Activated naive CD4-positive, alpha-beta T cell treated with anti-CD3 and anti-CD28 coated beads for 36 hours (primary cell): ENCODE measurements around the gene RTN4R. TPM values are rescaled to one million over a fixed set of nuclear protein-coding genes. Genes with fewer than 3 reads are reported as not detected.

ENCODE experiments used
- CTCF ChIA-PET: fragments of 350-600 bp; sonication (Branson Sonifier 250); formaldehyde crosslinking; loops from one replicate; lab custom pipeline; 2021; ENCODE audit warnings: antibody characterized with exemption; lab: Charles Lee
- DNase-seq: peaks from one replicate; pipeline ENCODE4 v3.0.0-alpha.2; 2020
- H3K27ac Mint-ChIP-seq: one replicate; pipeline ENCODE4 v1.8.0; 2021; ENCODE audit warnings: mild to moderate bottlenecking, mixed read lengths
- H3K27me3 Mint-ChIP-seq: one replicate; pipeline ENCODE4 v1.8.0; 2021; ENCODE audit warnings: low read depth, mixed read lengths
- H3K36me3 Mint-ChIP-seq: one replicate; pipeline ENCODE4 v1.8.0; 2021; ENCODE audit warnings: low read depth, mixed read lengths
- H3K4me1 Mint-ChIP-seq: one replicate; pipeline ENCODE4 v1.8.0; 2021; ENCODE audit warnings: low read depth, mixed read lengths
- H3K4me3 Mint-ChIP-seq: one replicate; pipeline ENCODE4 v1.8.0; 2021; ENCODE audit warnings: mild to moderate bottlenecking, moderate library complexity, mixed read lengths
- H3K9me3 Mint-ChIP-seq: one replicate; pipeline ENCODE4 v1.8.0; 2021; ENCODE audit warnings: mixed read lengths
- intact Hi-C: fragments of 100-400 bp; cut with micrococcal nuclease; formaldehyde crosslinking; loops from one replicate; pipeline ENCODE4 v1.15.1; 2023
- total RNA-seq, 2 experiments: library from RNA; stranded (reverse); gene quantifications; one replicate each; pipeline ENCODE4 v1.2.3, GENCODE V29; 2021

RTN4R gene
- total RNA-seq, 2 experiments from 2014 or later, result 2.1 to 2.5 TPM

DNA sequence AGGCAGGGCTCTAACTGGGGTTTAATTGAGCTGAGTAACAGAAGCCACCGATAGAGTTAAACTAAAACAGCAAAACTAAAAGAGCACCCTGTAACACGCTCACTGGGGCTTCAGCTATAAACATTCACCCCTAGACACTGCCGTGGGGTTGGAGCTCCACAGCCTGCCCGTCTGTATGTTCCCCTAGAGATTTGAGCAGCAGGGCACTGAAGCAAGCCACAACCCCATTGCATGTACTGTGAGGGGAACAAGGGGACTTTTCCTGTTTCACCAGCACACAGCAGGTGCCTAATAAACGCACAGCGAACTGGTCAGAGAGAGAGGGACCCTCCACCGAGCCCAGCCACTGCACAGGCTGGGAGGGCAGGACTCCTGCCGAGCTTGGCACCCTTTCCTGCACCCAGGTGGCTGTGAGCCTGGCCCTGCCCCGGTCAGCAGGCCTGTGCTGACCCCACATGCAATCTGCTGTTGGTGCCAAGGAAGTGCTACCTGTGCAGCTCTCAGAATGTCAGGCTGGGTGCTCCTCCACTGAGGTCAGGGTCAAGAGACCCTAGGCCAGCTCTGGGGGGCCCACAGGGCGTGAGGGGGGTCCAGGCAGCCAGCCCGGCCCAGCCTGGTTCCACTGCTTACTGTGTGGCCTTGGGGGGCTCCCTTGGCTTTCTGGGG is 31.9 kb downstream of the RTN4R start:
- CTCF ChIA-PET, result interaction anchor here (0.6 kb wide), 1 partner anchor 47 kb away, joined by 3 read pairs; no protein-coding TSS in a partner anchor

GRCh38 chr22:20235389-20235991 is 32.6 kb downstream of the RTN4R start:
- Mint-ChIP-seq H3K27ac (no peak overlapping the region), H3K4me1 (peaks cover 5% of the 10 kb centered on the region), H3K36me3 (no peaks in the 10 kb centered on the region), H3K27me3 (no peaks in the 10 kb centered on the region), H3K4me3 (no peak overlapping the region), H3K9me3 (no peaks in the 10 kb centered on the region)
- intact Hi-C loops, result no loop called here
- CTCF ChIA-PET, result no interaction called here
- DNase-seq, result no peak

More for the DNA sequence above, 31.9 kb downstream of the RTN4R start:
- Mint-ChIP-seq H3K4me3 (no peak overlapping the region), H3K27me3 (no peaks in the 10 kb centered on the region), H3K27ac (no peak overlapping the region), H3K4me1 (peaks cover 7% of the 10 kb centered on the region), H3K36me3 (no peaks in the 10 kb centered on the region), H3K9me3 (no peaks in the 10 kb centered on the region)
- DNase-seq, result no peak
- intact Hi-C loops, result no loop called here

- H3K36me3 Mint-ChIP-seq, result no peaks in the 10 kb centered on the region
Measured at GRCh38 chr22:20234760-20235388, 33.2 kb downstream of the RTN4R start.

DNA sequence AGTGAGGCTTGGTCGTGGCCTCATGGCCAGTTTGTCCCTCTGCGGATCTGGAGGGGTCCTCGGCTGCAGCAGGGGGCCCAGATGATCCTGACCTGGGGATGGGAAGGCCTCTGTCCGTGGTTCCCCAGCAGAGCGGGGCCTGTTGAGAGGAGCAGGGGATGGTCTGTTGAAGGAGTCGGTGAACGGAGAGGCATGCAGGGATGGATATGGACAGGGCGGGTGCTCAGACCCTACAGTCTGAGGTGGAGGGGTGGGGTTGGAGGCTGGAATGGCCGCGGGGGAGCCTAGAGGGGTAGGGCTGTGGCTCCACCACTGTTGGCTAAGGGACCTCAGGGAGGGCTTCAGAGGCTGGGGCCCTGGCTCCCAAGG is 33.8 kb downstream of the RTN4R start:
- no peak overlapping the region for H3K27ac Mint-ChIP-seq
- CTCF ChIA-PET, result no interaction called here
- H3K9me3 Mint-ChIP-seq, result no peaks in the 10 kb centered on the region
- H3K36me3 Mint-ChIP-seq, result no peaks in the 10 kb centered on the region
- DNase-seq, result no peak
- no peaks in the 10 kb centered on the region for H3K27me3 Mint-ChIP-seq
- H3K4me1 Mint-ChIP-seq, result peaks cover 5% of the 10 kb centered on the region
- intact Hi-C loops, result loop anchor here (5.0 kb wide), 1 partner anchor 33 kb away; the partner anchor contains the start of gene RTN4R
- no peak overlapping the region for H3K4me3 Mint-ChIP-seq

More at GRCh38 chr22:20234760-20235388, 33.2 kb downstream of the RTN4R start:
- Mint-ChIP-seq H3K4me1 (peaks cover 5% of the 10 kb centered on the region), H3K27me3 (no peaks in the 10 kb centered on the region), H3K9me3 (no peaks in the 10 kb centered on the region), H3K27ac (no peak overlapping the region), H3K4me3 (no peak overlapping the region)
- CTCF ChIA-PET, result no interaction called here
- no peak for DNase-seq
- intact Hi-C loops, result loop anchor here (5.0 kb wide), 1 partner anchor 32 kb away; the partner anchor contains the start of gene RTN4R

DNA sequence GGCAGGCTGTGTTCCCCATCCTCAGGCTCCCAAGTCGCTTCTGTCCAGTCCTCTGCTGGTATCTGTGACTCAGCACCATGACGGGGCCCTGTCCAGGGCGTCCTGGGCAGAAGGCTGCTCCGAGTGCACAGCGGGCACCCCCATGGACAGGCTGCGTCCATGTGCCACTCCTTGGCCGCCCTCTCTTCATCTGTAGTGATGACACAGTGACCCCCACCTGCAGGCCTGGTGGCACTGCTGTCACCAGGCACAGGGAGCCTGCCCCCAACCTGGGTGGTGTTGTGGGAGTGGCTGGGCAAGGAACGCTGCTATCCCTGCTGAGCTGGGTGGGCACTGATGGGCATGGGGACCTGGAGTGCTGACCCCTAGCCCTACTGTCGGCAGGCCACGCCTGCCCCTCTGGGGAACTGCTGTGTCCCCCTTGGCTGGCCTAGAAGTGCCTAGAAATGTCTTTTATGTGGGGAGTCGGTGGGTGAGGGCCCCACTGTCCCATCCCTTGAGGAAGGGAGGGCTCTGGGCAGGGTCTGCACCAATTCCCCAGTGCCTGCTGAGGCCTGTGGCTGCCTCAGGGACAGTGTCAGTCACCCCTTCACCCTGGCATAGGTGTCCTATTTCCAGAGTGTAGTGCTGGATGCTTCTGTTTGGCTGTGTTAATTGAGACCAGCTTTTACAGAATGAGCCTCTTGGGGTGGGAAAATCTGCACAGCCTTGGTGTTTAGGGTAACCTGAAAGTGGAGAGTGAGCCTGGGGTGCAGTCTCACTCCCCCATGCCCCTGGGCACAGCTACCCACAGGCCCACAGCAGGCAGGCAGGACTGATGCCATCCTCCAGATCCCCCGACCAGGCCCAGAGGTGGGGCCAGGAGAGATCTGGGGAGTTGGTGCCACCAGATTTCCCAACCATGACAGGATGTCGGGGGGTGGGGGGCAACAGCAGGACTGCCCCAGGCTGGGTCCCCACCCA is 34.5 kb downstream of the RTN4R start:
- CTCF ChIA-PET, result no interaction called here
- Mint-ChIP-seq H3K27me3 (no peaks in the 10 kb centered on the region), H3K4me3 (no peak overlapping the region), H3K36me3 (no peaks in the 10 kb centered on the region), H3K9me3 (no peaks in the 10 kb centered on the region), H3K27ac (no peak overlapping the region), H3K4me1 (peaks cover 4% of the 10 kb centered on the region)
- DNase-seq, result no peak
- intact Hi-C loops, result loop anchor here (5.0 kb wide), 1 partner anchor 34 kb away; the partner anchor contains the start of gene RTN4R

DNA sequence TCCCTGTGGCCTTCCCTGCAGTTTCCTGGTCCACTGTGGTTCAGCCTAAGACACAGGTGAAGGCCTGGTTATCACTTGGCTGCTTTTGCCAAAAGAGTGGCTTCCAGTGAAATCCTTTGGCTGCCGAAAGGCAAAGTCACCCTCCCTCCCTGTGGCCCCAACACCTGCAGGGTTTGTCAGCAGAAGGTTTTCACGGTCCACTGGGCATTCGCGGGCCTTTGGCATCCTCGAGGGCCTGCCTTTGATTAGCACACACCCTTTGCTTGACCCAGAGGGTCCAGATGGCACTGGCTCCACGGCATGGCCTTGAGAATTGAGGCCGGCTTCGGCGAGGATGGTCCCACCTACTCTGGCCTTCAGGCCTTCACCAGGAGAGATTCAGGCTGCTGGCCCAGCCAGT is 35.3 kb downstream of the RTN4R start:
- no peaks in the 10 kb centered on the region for H3K27me3 Mint-ChIP-seq
- DNase-seq, result no peak
- H3K27ac Mint-ChIP-seq, result no peak overlapping the region
- no peaks in the 10 kb centered on the region for H3K36me3 Mint-ChIP-seq
- no peaks in the 10 kb centered on the region for H3K9me3 Mint-ChIP-seq
- H3K4me3 Mint-ChIP-seq, result no peak overlapping the region
- intact Hi-C loops, result loop anchor here (5.0 kb wide), 1 partner anchor 35 kb away; the partner anchor contains the start of gene RTN4R
- CTCF ChIA-PET, result no interaction called here
- peaks cover 3% of the 10 kb centered on the region for H3K4me1 Mint-ChIP-seq

GRCh38 chr22:20232237-20232598 is 35.9 kb downstream of the RTN4R start:
- H3K9me3 Mint-ChIP-seq, result no peaks in the 10 kb centered on the region
- no peak overlapping the region for H3K4me3 Mint-ChIP-seq
- H3K27me3 Mint-ChIP-seq, result no peaks in the 10 kb centered on the region
- CTCF ChIA-PET, result no interaction called here
- intact Hi-C loops, result loop anchor here (5.0 kb wide), 1 partner anchor 35 kb away; the partner anchor contains the start of gene RTN4R
- no peaks in the 10 kb centered on the region for H3K36me3 Mint-ChIP-seq
- DNase-seq, result no peak
- no peak overlapping the region for H3K27ac Mint-ChIP-seq
- peaks cover 3% of the 10 kb centered on the region for H3K4me1 Mint-ChIP-seq

DNA sequence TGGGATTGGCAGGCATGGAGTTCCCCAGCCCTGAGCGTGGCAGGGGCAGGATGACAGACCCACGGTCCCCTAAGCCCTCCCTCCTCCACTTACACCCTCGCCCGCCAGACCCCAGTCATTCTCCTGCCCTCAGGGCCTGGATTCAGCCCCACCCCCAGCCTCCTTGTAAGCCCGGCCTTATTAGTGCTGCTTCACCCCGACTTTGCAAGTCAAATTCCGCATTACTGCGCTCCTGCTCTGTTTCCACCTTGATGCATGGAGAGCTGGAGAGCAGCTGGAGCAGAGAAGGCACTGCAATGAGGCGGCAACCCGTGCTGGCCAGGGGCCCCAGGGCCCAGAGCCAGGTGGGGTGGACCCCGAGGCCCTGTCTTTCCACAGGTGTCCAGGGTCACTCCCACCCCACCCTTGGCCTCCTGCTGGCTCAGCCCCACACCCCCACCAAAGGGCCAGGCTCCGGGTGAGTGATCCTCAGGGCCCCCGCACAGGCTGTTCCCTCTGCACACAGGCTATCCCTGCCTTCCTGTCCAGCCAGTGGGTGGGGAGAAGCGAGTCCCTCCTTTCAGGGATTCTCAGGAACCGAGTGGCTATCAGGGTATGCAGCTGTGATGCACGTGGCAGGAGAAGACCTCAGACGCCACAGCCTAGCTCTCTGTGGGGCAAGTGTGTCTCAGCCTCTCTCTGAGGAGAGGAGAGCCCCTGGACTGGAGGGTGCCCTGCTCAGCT is 36.4 kb downstream of the RTN4R start:
- H3K4me1 Mint-ChIP-seq, result peaks cover under 1% of the 10 kb centered on the region
- H3K4me3 Mint-ChIP-seq, result no peak overlapping the region
- no peaks in the 10 kb centered on the region for H3K27me3 Mint-ChIP-seq
- H3K27ac Mint-ChIP-seq, result no peak overlapping the region
- CTCF ChIA-PET, result no interaction called here
- H3K9me3 Mint-ChIP-seq, result no peaks in the 10 kb centered on the region
- H3K36me3 Mint-ChIP-seq, result no peaks in the 10 kb centered on the region
- intact Hi-C loops, result loop anchor here (5.0 kb wide), 1 partner anchor 36 kb away; the partner anchor contains the start of gene RTN4R
- DNase-seq, result no peak

- H3K27me3 Mint-ChIP-seq, result no peaks in the 10 kb centered on the region
- H3K36me3 Mint-ChIP-seq, result no peaks in the 10 kb centered on the region
- no peak overlapping the region for H3K4me3 Mint-ChIP-seq
- H3K9me3 Mint-ChIP-seq, result no peaks in the 10 kb centered on the region
- no peak for DNase-seq
- no peaks in the 10 kb centered on the region for H3K4me1 Mint-ChIP-seq
- intact Hi-C loops, result loop anchor here (5.0 kb wide), 1 partner anchor 36 kb away; the partner anchor contains the start of gene RTN4R
- CTCF ChIA-PET, result interaction anchor here (0.8 kb wide), 1 partner anchor 74 kb away, joined by 3 read pairs; no protein-coding TSS in a partner anchor
- H3K27ac Mint-ChIP-seq, result no peak overlapping the region
Measured at GRCh38 chr22:20230777-20231420, 37.2 kb downstream of the RTN4R start.

DNA sequence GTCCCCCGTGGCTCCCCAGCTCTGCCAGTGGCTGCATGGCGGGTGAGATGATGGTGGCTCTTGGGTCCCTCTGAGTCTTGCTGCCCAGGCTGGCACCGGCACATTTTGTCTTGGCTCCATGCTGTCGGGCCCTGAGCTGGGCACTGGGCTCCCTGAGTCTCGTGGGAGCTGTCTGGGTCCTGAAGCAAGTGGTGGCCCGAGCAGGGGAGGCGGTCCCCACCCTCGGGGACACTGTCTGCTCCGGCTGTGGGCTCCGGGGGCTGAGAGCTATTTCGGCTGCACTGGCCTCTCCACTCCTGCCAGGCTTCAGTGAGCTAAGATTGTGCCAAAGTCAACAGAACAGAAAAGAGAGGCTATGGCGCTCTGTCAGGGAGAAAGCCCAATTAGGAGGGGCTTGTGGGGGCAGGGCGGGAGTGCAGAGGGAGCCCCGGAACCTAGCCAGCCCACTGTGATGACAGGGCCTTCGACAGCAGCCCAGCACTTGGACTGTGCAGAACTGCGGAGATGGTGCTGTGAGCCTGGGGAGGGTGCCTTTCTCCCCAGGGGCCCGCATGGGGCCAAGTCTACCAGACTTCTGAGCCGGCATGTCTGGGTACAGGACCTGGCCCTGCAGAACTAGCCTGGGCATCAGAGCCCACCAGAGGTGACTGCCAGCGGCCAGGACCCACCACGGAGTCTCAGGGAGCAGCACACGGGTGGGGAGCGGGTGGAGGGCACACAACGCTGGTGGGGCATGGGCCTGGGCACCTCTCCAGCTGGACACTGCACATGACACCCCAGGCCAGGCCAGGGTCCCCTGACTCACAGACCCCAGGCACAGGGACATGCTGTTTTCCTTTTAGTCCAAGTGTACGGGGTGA is 38.0 kb downstream of the RTN4R start:
- DNase-seq, result no peak
- H3K27me3 Mint-ChIP-seq, result no peaks in the 10 kb centered on the region
- no peak overlapping the region for H3K27ac Mint-ChIP-seq
- no peaks in the 10 kb centered on the region for H3K36me3 Mint-ChIP-seq
- intact Hi-C loops, result loop anchor here (5.0 kb wide), 1 partner anchor 37 kb away; the partner anchor contains the start of gene RTN4R
- CTCF ChIA-PET, result interaction anchor here (0.8 kb wide), 1 partner anchor 73 kb away, joined by 3 read pairs; no protein-coding TSS in a partner anchor
- H3K9me3 Mint-ChIP-seq, result peaks cover 2% of the 10 kb centered on the region
- H3K4me1 Mint-ChIP-seq, result no peaks in the 10 kb centered on the region
- H3K4me3 Mint-ChIP-seq, result no peak overlapping the region
